Breast epithelium (tissue), 3 donors: ENCODE results near the gene PXDC1.

Experiments
- POLR2A ChIP-seq: fragments of 450-650 bp; IDR thresholded peaks from one replicate; pipeline ENCODE4 v1.6.1; 2016; ENCODE audit warnings: antibody characterized with exemption, mild to moderate bottlenecking, moderate library complexity
- TF ChIP-seq, protein P1 (sequence below), 3 donors: fragments of 450-650 bp; IDR thresholded peaks; one replicate each; pipeline ENCODE4 v1.5.1; 2016 to 2017; ENCODE audit warnings: antibody characterized with exemption in 3 of 3, mild to moderate bottlenecking in 3 of 3, moderate library complexity in 3 of 3

DNA sequence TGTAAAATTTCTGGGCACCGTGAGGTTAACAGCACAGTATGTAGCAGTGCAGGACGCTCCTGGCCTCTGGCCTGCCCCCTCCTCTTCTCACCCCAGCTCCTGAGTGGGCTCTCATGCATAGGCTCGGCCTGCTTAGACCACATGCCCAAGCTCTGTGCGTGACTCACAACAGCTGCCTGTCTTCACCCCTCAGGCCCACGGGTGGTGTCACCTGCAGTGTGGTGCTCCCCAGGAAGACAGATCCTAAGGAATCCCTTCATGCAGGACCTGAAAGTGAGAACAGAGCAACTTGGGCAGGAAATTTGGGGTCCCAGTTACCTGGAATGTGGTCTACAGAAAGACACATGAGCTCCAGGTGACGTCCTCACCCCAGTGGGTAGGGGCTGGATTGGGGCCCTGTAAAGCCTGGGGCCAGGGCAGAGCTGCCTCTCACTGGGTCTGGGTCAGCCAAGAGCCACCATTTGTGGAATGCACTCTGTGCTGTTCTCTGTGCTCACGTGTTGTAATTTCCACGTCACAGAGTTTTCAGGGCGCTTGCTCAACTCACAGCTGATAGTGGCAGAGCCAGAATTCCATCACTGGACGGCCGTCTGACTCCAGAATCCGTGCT, 37.0 kb upstream of the PXDC1 start:
- TF ChIP-seq, protein P1, sequence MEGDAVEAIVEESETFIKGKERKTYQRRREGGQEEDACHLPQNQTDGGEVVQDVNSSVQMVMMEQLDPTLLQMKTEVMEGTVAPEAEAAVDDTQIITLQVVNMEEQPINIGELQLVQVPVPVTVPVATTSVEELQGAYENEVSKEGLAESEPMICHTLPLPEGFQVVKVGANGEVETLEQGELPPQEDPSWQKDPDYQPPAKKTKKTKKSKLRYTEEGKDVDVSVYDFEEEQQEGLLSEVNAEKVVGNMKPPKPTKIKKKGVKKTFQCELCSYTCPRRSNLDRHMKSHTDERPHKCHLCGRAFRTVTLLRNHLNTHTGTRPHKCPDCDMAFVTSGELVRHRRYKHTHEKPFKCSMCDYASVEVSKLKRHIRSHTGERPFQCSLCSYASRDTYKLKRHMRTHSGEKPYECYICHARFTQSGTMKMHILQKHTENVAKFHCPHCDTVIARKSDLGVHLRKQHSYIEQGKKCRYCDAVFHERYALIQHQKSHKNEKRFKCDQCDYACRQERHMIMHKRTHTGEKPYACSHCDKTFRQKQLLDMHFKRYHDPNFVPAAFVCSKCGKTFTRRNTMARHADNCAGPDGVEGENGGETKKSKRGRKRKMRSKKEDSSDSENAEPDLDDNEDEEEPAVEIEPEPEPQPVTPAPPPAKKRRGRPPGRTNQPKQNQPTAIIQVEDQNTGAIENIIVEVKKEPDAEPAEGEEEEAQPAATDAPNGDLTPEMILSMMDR (IDR thresholded peaks at IDR 0.05): no peak
- TF ChIP-seq POLR2A: no peak
